Measurements from ENCODE around the gene ADSS2.

Gene ADSS2

DNA sequence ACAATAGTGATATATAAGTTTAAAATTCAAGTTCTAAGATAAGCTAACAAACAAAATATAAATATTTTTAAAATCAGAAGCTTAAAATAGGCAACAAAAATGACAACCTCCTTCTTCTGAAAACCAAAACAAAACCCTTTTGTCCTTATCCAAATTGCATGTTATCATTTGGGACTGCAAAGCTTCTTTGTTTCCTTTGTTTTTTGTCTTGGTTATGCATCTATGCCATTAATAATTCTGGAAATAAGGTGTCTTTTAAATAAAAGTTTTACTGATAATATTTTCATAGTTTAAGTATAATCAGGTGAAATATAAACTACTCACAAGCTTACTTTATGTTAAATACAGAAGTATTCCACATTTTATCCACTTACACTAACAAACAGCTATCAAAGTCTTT lies 20.5 kb downstream of the ADSS2 start:
- Histone ChIP-seq H3K4me2 (ENCODE audit: low read length) (no peak overlapping the region), H3K4me1 (no peaks in the 10 kb centered on the region), H3K27me3 (ENCODE audit: control insufficient read depth, insufficient read depth, low read length) (no peaks in the 10 kb centered on the region), H3K4me3 (ENCODE audit: low read depth, low read length) (no peak overlapping the region), H3K79me2 (no peaks in the 10 kb centered on the region), H3K36me3 (ENCODE audit: control insufficient read depth, insufficient read depth, low read length) (no peaks in the 10 kb centered on the region), H3K9ac (no peak overlapping the region), H2AFZ (no peak overlapping the region), H3K9me3 (ENCODE audit: control insufficient read depth, low read length) (no peaks in the 10 kb centered on the region), H3K27ac (no peak overlapping the region)
- TF ChIP-seq, protein P1, sequence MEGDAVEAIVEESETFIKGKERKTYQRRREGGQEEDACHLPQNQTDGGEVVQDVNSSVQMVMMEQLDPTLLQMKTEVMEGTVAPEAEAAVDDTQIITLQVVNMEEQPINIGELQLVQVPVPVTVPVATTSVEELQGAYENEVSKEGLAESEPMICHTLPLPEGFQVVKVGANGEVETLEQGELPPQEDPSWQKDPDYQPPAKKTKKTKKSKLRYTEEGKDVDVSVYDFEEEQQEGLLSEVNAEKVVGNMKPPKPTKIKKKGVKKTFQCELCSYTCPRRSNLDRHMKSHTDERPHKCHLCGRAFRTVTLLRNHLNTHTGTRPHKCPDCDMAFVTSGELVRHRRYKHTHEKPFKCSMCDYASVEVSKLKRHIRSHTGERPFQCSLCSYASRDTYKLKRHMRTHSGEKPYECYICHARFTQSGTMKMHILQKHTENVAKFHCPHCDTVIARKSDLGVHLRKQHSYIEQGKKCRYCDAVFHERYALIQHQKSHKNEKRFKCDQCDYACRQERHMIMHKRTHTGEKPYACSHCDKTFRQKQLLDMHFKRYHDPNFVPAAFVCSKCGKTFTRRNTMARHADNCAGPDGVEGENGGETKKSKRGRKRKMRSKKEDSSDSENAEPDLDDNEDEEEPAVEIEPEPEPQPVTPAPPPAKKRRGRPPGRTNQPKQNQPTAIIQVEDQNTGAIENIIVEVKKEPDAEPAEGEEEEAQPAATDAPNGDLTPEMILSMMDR (IDR thresholded peaks at IDR 0.05), result no peak

DNA sequence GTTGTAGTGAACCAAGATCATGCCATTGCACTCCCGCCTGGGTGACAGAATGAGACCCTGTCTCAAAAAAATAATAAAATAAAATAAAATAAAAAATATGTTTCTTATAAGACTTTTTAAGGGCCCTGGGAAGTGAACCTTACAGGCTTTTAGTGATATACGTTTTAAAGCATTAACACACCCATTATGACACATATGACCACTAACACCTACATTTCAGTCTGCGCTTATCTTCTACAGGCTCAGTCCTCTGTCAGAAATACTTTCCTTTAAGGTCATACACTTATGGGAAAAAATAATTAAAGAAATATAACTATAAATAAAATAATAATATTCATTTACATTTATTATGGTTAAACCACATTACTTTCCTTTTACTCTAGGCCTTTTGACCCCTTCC lies 21.9 kb downstream of the ADSS2 start:
- no peak overlapping the region for H3K4me3 ChIP-seq (ENCODE audit: low read depth, low read length)
- H3K79me2 ChIP-seq, result no peaks in the 10 kb centered on the region
- TF ChIP-seq, protein P1 (IDR thresholded peaks at IDR 0.05), result no peak
- no peak overlapping the region for H3K9ac ChIP-seq
- H3K36me3 ChIP-seq (ENCODE audit: control insufficient read depth, insufficient read depth, low read length), result no peaks in the 10 kb centered on the region
- H3K27ac ChIP-seq, result no peak overlapping the region
- no peak overlapping the region for H2AFZ ChIP-seq
- no peak overlapping the region for H3K4me2 ChIP-seq (ENCODE audit: low read length)
- no peaks in the 10 kb centered on the region for H3K9me3 ChIP-seq (ENCODE audit: control insufficient read depth, low read length)
- no peaks in the 10 kb centered on the region for H3K4me1 ChIP-seq
- H3K27me3 ChIP-seq (ENCODE audit: control insufficient read depth, insufficient read depth, low read length), result no peaks in the 10 kb centered on the region

DNA sequence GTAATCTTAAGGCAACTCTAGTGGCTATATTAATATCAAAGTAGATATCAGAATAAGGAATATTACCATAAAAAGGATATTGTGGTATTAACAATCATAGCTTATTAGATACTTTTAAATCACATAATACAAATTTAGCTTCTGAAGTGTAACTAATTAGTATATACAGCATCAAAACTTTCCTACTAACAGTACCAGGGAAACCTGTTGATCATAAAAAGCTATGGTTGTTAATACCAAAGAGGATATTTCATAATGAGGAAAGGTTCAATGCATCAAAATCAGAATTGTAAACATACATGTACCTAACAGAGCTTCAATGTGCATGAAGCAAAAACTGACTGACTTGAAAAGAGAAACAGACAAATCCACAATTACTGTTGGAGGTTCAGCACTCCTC lies 24.1 kb downstream of the ADSS2 start:
- no peak overlapping the region for H3K27ac ChIP-seq
- TF ChIP-seq, protein P1 (IDR thresholded peaks at IDR 0.05), result no peak
- H2AFZ ChIP-seq, result no peak overlapping the region
- no peaks in the 10 kb centered on the region for H3K4me1 ChIP-seq
- no peaks in the 10 kb centered on the region for H3K27me3 ChIP-seq (ENCODE audit: control insufficient read depth, insufficient read depth, low read length)
- no peak overlapping the region for H3K9ac ChIP-seq
- no peak overlapping the region for H3K4me3 ChIP-seq (ENCODE audit: low read depth, low read length)
- H3K4me2 ChIP-seq (ENCODE audit: low read length), result no peak overlapping the region
- no peaks in the 10 kb centered on the region for H3K9me3 ChIP-seq (ENCODE audit: control insufficient read depth, low read length)
- no peaks in the 10 kb centered on the region for H3K36me3 ChIP-seq (ENCODE audit: control insufficient read depth, insufficient read depth, low read length)
- no peaks in the 10 kb centered on the region for H3K79me2 ChIP-seq

DNA sequence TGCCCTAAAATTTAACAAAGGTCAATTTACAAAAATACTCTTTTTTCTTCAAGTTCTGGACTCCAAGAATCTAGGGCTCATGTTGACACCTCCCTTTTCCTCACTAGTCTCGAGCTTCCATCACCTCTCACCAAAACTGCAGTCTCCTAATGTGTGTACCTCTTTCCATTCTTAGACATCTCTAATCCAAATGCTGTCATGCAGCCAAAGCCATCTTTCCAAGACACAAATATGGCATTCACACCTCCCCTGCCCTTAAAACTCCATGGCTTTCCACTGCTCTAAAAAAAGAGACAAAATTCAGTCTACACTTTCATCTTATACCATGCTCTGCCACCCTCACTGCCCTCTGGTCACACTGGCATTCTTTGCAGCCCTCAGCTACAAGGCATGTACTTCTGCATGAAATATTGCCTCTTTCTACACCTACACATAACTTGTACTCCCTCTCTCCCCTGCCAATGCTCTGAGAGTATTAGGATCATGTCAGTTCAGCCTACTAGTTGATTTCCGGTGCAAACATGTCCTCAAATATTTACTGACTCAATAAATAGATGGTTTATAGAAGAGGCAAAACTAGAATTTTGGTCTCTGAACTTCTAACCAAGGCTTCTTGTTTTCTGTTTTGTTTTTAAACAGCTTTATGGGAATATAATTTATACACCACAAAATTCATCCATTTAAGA lies 26.9 kb downstream of the ADSS2 start:
- Histone ChIP-seq H3K79me2 (no peaks in the 10 kb centered on the region), H3K4me2 (ENCODE audit: low read length) (no peak overlapping the region), H3K27me3 (ENCODE audit: control insufficient read depth, insufficient read depth, low read length) (no peaks in the 10 kb centered on the region), H3K9me3 (ENCODE audit: control insufficient read depth, low read length) (no peaks in the 10 kb centered on the region), H3K4me3 (ENCODE audit: low read depth, low read length) (no peak overlapping the region), H3K4me1 (no peaks in the 10 kb centered on the region), H3K27ac (no peak overlapping the region), H3K36me3 (ENCODE audit: control insufficient read depth, insufficient read depth, low read length) (no peaks in the 10 kb centered on the region), H2AFZ (no peak overlapping the region), H3K9ac (no peak overlapping the region)
- TF ChIP-seq, protein P1 (IDR thresholded peaks at IDR 0.05), result no peak

DNA sequence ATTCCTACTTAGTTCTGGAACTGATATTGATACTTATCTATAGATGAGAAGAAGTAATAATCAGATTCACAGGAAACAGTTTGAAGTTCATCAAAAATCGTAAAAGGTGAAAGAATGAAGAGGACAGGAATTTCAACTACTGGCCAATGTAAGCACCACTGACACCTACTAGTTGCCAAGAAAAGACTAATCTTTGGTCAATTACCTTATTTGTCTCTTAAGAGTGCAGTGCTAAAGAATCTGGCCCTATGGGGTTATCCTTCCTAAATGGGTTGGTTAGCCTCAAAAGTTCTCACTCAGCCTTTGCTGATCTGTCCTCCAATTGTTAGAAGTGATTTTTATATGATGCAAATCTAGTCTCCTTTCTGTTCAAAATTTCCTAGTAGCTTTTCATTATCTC lies 29.5 kb downstream of the ADSS2 start:
- Histone ChIP-seq H3K27me3 (ENCODE audit: control insufficient read depth, insufficient read depth, low read length) (no peaks in the 10 kb centered on the region), H3K4me3 (ENCODE audit: low read depth, low read length) (no peak overlapping the region), H3K4me1 (no peaks in the 10 kb centered on the region), H3K36me3 (ENCODE audit: control insufficient read depth, insufficient read depth, low read length) (no peaks in the 10 kb centered on the region), H3K9me3 (ENCODE audit: control insufficient read depth, low read length) (no peaks in the 10 kb centered on the region), H3K79me2 (no peaks in the 10 kb centered on the region), H3K27ac (no peak overlapping the region), H3K4me2 (ENCODE audit: low read length) (no peak overlapping the region), H2AFZ (no peak overlapping the region), H3K9ac (no peak overlapping the region)
- TF ChIP-seq, protein P1 (IDR thresholded peaks at IDR 0.05), result no peak

All from parathyroid adenoma (tissue), 2 donors.